Stomach (tissue), 9 donors: ENCODE results near the gene RETREG2. TPM values are rescaled to one million over a fixed set of nuclear protein-coding genes. Genes with fewer than 3 reads are reported as not detected.

Experiments
- DNase-seq, 2 donors: peaks; one replicate each; pipeline versions ENCODE4 v3.0.0 to v3.0.0-alpha.2; 2013 to 2019
- H3K27ac ChIP-seq, 5 donors: fragments of 200-600 bp in 4 of 5; sonication (generic) in 4 of 5; one replicate each; pipeline ENCODE4 v1.5.1; 2013 to 2019; ENCODE audit warnings: mild to moderate bottlenecking in 1 of 5, moderate library complexity in 1 of 5
- H3K27me3 ChIP-seq, 3 donors: fragments of 200-600 bp; sonication (generic); one replicate each; pipeline ENCODE4 v1.5.1; 2017 to 2019; ENCODE audit warnings: mixed run types in 1 of 3
- H3K36me3 ChIP-seq, 4 donors: fragments of 200-600 bp; sonication (generic); 1 replicate in 3 of 4; 2 replicates in 1 of 4; pipeline ENCODE4 v1.5.1; 2016 to 2019
- H3K4me1 ChIP-seq, 4 donors: fragments of 200-600 bp; sonication (generic); one replicate each; pipeline ENCODE4 v1.5.1; 2016 to 2019
- H3K4me3 ChIP-seq, 4 donors: fragments of 200-600 bp; sonication (generic) in 3 of 4; one replicate each; pipeline ENCODE4 v1.5.1; 2016 to 2019; ENCODE audit warnings: mild to moderate bottlenecking in 1 of 4
- H3K9me3 ChIP-seq, 4 donors: fragments of 200-600 bp; sonication (generic); one replicate each; pipeline ENCODE4 v1.5.1; 2016 to 2019
- CTCF ChIP-seq, 7 experiments: fragments of 450-650 bp in 4 of 7; fragments of 200-600 bp in 3 of 7; sonication (generic) in 3 of 7; IDR thresholded peaks; one replicate each; pipeline ENCODE4 v1.5.1; 2016 to 2019; ENCODE audit warnings: antibody characterized with exemption in 7 of 7, control low read depth in 2 of 7, mild to moderate bottlenecking in 1 of 7
- EP300 ChIP-seq: sonication (generic); formaldehyde crosslinking; IDR thresholded peaks from one replicate; pipeline ENCODE4 v1.6.1; 2017; ENCODE audit warnings: antibody characterized with exemption
- POLR2A ChIP-seq, 4 donors: fragments of 450-650 bp; IDR thresholded peaks; one replicate each; pipeline ENCODE4 v1.6.1; 2016; ENCODE audit warnings: antibody characterized with exemption in 4 of 4, control low read depth in 2 of 4, mild to moderate bottlenecking in 1 of 4, moderate library complexity in 1 of 4
- POLR2AphosphoS5 ChIP-seq, 3 donors: sonication (generic); formaldehyde crosslinking; IDR thresholded peaks; one replicate each; pipeline ENCODE4 v1.6.1; 2016; ENCODE audit warnings: antibody characterized with exemption in 3 of 3
- WGBS, 5 donors: extraction: QIAGEN DNeasy Blood & Tissue Kit in 3 of 5; methylation state at CpG; one replicate each; pipeline versions ENCODE4 v1.1.5 to v1.1.7; 2013 to 2018; 5-methylcytosine and 5-hydroxymethylcytosine counted together
- intact Hi-C: fragments of 100-400 bp; cut with DNase I; formaldehyde crosslinking; loops from one replicate; pipeline ENCODE4 v1.15.1; 2023; ENCODE audit warnings: low total_unique reads
- polyA plus RNA-seq, 3 donors: library from polyadenylated mRNA; stranded (reverse); fragments of 200-250 nt; gene quantifications; one replicate each; pipeline ENCODE4 v1.2.3, GENCODE V29; 2013
- total RNA-seq, 5 donors: library from RNA; depleted of rRNA; stranded (reverse); fragments of >200 nt; gene quantifications; one replicate each; pipeline versions ENCODE4 v1.1.0 to v1.2.3, GENCODE V29; 2014 to 2016
- donor health status: healthy with polysubstance abuse.
- donor health status: Bipolar disorder and iron deficiency.
- donor health status: healthy.

Gene RETREG2
- total and polyA plus RNA-seq, 8 donors: 23.9 to 97.3 (median 43.0) TPM

GRCh38 chr2:219204425-219205164 is 26.5 kb downstream of the RETREG2 start:
- no peak for TF ChIP-seq EP300
- no peak for TF ChIP-seq POLR2AphosphoS5 (IDR thresholded peaks at IDR 0.05)
- no peak for TF ChIP-seq POLR2A (IDR thresholded peaks at IDR 0.05)
- no peak for TF ChIP-seq CTCF (IDR thresholded peaks at IDR 0.05)
- Histone ChIP-seq H3K27ac (no peak overlapping the region), H3K9me3 (no peaks in the 10 kb centered on the region), H3K36me3 (peaks cover 9 to 19% (median 18%) of the 10 kb centered on the region in 4 donors), H3K4me3 (no peak overlapping the region), H3K4me1 (peaks cover 15 to 38% (median 29%) of the 10 kb centered on the region in 4 donors), H3K27me3 (peaks cover 0 to 4% (median 0%) of the 10 kb centered on the region in 3 donors)
- intact Hi-C loops: no loop called here
- no peak for DNase-seq
- 83 to 93% (median 89%) methylated on average over 7 of the region's 7 CpGs for WGBS, 5 donors

- no peak for DNase-seq
- TF ChIP-seq POLR2AphosphoS5 (IDR thresholded peaks at IDR 0.05) (no peak), EP300 (no peak), POLR2A (IDR thresholded peaks at IDR 0.05) (no peak), CTCF (IDR thresholded peaks at IDR 0.05) (no peak)
- H3K27me3 ChIP-seq: no peaks in the 10 kb centered on the region
- WGBS, 5 donors: 82 to 85% (median 84%) methylated on average over 5 of the region's 5 CpGs
- H3K9me3 ChIP-seq: no peaks in the 10 kb centered on the region
- H3K36me3 ChIP-seq: peaks cover 15 to 25% (median 24%) of the 10 kb centered on the region in 4 donors
- no peak overlapping the region for H3K27ac ChIP-seq
- intact Hi-C loops: no loop called here
- peaks cover 15 to 38% (median 29%) of the 10 kb centered on the region in 4 donors for H3K4me1 ChIP-seq
- H3K4me3 ChIP-seq: no peak overlapping the region
Measured at GRCh38 chr2:219205165-219205538, 27.1 kb downstream of the RETREG2 start.

DNA sequence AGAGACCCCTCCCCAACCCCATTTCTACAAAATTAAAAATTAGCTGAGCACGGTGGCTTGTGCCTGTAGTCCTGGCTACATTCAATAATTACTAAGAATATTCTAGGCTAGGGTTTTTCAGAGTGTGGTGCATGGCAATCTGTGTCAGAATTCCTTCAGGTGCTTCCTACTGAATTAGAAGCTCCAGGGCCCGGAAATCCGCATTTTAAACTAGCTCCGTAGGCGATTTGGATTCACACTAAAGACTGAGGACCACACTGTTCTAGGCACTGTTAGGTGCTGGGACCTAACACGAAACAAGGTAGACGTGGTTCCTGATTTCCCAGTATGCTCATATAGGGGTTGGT is 27.9 kb downstream of the RETREG2 start:
- intact Hi-C loops: no loop called here
- Histone ChIP-seq H3K9me3 (no peaks in the 10 kb centered on the region), H3K27ac (peak overlapping the region; percentile 97 to 98 (median 97)), H3K36me3 (peaks cover 23 to 33% (median 32%) of the 10 kb centered on the region in 4 donors), H3K27me3 (no peaks in the 10 kb centered on the region), H3K4me1 (peaks cover 15 to 38% (median 29%) of the 10 kb centered on the region in 4 donors), H3K4me3 (peak overlapping the region; percentile 56 to 83 (median 64))
- no peak for TF ChIP-seq POLR2AphosphoS5 (IDR thresholded peaks at IDR 0.05)
- DNase-seq: no peak
- WGBS, 5 donors: 12 to 22% (median 13%) methylated on average over 7 of the region's 7 CpGs

- TF ChIP-seq POLR2AphosphoS5 (IDR thresholded peaks at IDR 0.05) (peak; percentile 99), EP300 (no peak), CTCF (IDR thresholded peaks at IDR 0.05) (peak in 1 of 7 experiments; percentile 30), POLR2A (IDR thresholded peaks at IDR 0.05) (peak in 2 of 4 donors; percentile 84 to 88)
- peaks cover 15 to 36% (median 30%) of the 10 kb centered on the region in 4 donors for H3K4me1 ChIP-seq
- peak; percentile 97 to 98 for DNase-seq
- 0 to 3% (median 1%) methylated on average over 19 to 76 of the region's 76 CpGs for WGBS, 5 donors
- H3K9me3 ChIP-seq: no peaks in the 10 kb centered on the region
- H3K4me3 ChIP-seq: peak within 1 kb of the TSS; percentile 56 to 83 (median 64)
- H3K27ac ChIP-seq: peak within 1 kb of the TSS; percentile 97 to 98 (median 97)
- peaks cover 24 to 36% (median 36%) of the 10 kb centered on the region in 4 donors for H3K36me3 ChIP-seq
- no peaks in the 10 kb centered on the region for H3K27me3 ChIP-seq
- intact Hi-C loops: no loop called here
Measured at GRCh38 chr2:219206328-219207133, 28.5 kb downstream of the RETREG2 start, which contains the start of gene ZFAND2B. ZFAND2B (plus strand) TSS chr2:219206782; CDS start chr2:219206988, 206 bp downstream.
